ENCODE data around the gene UGDH. TPM values are rescaled to one million over a fixed set of nuclear protein-coding genes. Genes with fewer than 3 reads are reported as not detected.

Gene UGDH
- total RNA-seq, 1 experiment from 2014 or later = 53.4 TPM

DNA sequence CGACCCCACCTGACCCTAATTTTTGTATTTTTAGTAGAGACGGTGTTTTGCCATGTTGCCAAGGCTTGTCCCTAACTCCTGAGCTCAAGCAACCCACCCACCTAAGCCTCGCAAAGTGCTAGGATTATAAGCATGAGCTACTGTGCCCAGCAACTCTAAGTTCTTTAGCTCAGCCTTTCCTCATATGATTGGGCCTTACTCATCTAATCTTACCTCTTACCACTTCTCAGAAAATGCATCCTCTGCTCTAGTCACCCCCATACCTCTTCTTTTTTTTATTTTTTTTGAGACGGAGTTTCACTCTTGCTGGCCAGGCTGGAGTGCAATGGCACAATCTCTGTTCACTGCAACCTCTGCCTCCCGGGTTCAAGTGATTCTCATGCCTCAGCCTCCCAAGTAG is 35.6 kb upstream of the UGDH start:
- peaks cover 6% of the 10 kb centered on the region; the same call in 1 of the 2 replicates for H3K4me1 ChIP-seq (ENCODE audit: insufficient read depth, low read length)
- no peak overlapping the region for H2AFZ ChIP-seq (ENCODE audit: low read length)
- H3K9me3 ChIP-seq (ENCODE audit: low read length) = no peaks in the 10 kb centered on the region
- no peaks in the 10 kb centered on the region for H4K20me1 ChIP-seq (ENCODE audit: low read length)
- H3K9ac ChIP-seq (ENCODE audit: low read length) = no peak overlapping the region
- no peak overlapping the region for H3K4me3 ChIP-seq (ENCODE audit: low read length)
- no peaks in the 10 kb centered on the region for H3K36me3 ChIP-seq (ENCODE audit: low read depth, low read length)
- DNase-seq = no peak
- H3K27ac ChIP-seq (ENCODE audit: low read length) = no peak overlapping the region
- POLR2A ChIA-PET (ENCODE audit: unreplicated experiment) = no interaction called here
- TF ChIP-seq EZH2 (IDR thresholded peaks at IDR 0.05; ENCODE audit: low read length, unreplicated experiment) = no peak
- intact Hi-C loops (cut with micrococcal nuclease) = no loop called here
- H3K9me2 ChIP-seq (replicated peaks; ENCODE audit: low read length) = no peaks in the 10 kb centered on the region
- no peaks in the 10 kb centered on the region for H3K79me2 ChIP-seq (ENCODE audit: low read length)
- no peaks in the 10 kb centered on the region for H3F3A ChIP-seq (ENCODE audit: low read length, unreplicated experiment)
- H3K4me2 ChIP-seq (ENCODE audit: low read length) = no peak overlapping the region
- no peak for ATAC-seq
- no TSS peak for BruUV-seq (replicated peaks)
- no peaks in the 10 kb centered on the region for H3K27me3 ChIP-seq (ENCODE audit: low read length)
- CTCF ChIA-PET = no interaction called here

DNA sequence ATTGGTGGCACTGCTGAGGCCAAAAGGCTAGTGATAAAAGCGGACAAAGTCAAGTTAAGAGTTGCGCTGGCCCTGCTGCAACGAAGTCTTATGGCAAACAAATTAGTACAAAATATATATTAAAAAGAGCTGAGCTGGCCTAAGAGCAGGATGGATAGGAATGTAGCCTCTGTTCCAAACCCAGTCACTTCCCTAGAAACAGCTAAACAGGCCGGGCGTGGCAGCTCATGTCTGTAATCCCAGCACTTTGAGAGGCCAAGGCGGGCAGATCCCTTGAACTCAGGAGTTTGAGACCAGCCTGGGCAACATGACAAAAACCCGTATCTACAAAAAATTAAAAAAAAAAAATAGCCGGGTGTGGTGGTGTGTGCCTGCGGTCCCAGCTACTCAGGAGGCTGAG is 32.4 kb upstream of the UGDH start:
- no TSS peak for BruUV-seq (replicated peaks)
- ChIA-PET POLR2A (ENCODE audit: unreplicated experiment) (interaction anchor here (0.6 kb wide), 1 partner anchor 32 kb away, joined by 5 read pairs; the partner anchor contains the start of gene UGDH), CTCF (no interaction called here)
- no peak for TF ChIP-seq EZH2phosphoT487 (IDR thresholded peaks at IDR 0.05; ENCODE audit: borderline replicate concordance, low read length)
- TF ChIP-seq, protein P1, sequence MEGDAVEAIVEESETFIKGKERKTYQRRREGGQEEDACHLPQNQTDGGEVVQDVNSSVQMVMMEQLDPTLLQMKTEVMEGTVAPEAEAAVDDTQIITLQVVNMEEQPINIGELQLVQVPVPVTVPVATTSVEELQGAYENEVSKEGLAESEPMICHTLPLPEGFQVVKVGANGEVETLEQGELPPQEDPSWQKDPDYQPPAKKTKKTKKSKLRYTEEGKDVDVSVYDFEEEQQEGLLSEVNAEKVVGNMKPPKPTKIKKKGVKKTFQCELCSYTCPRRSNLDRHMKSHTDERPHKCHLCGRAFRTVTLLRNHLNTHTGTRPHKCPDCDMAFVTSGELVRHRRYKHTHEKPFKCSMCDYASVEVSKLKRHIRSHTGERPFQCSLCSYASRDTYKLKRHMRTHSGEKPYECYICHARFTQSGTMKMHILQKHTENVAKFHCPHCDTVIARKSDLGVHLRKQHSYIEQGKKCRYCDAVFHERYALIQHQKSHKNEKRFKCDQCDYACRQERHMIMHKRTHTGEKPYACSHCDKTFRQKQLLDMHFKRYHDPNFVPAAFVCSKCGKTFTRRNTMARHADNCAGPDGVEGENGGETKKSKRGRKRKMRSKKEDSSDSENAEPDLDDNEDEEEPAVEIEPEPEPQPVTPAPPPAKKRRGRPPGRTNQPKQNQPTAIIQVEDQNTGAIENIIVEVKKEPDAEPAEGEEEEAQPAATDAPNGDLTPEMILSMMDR (conservative IDR thresholded peaks at IDR 0.05; ENCODE audit: low read depth, low read length) = no peak
- no peak for TF ChIP-seq EZH2 (IDR thresholded peaks at IDR 0.05; ENCODE audit: low read length, unreplicated experiment)
- Histone ChIP-seq H3K36me3 (ENCODE audit: low read depth, low read length) (no peaks in the 10 kb centered on the region), H3K79me2 (ENCODE audit: low read length) (no peaks in the 10 kb centered on the region), H3K9me3 (ENCODE audit: low read length) (no peaks in the 10 kb centered on the region), H3K9ac (ENCODE audit: low read length) (no peak overlapping the region), H3K27me3 (ENCODE audit: low read length) (no peaks in the 10 kb centered on the region), H2AFZ (ENCODE audit: low read length) (no peak overlapping the region), H4K20me1 (ENCODE audit: low read length) (no peaks in the 10 kb centered on the region), H3K27ac (ENCODE audit: low read length) (no peak overlapping the region), H3K4me2 (ENCODE audit: low read length) (no peak overlapping the region), H3K4me1 (ENCODE audit: insufficient read depth, low read length) (no peaks in the 10 kb centered on the region), H3K9me2 (replicated peaks; ENCODE audit: low read length) (no peaks in the 10 kb centered on the region), H3F3A (ENCODE audit: low read length, unreplicated experiment) (no peaks in the 10 kb centered on the region), H3K4me3 (ENCODE audit: low read length) (no peak overlapping the region)
- DNase-seq (no peak), ATAC-seq (0 out of 2 replicates have a peak, but pooled peaks have one; percentile 27)
- intact Hi-C loops (cut with micrococcal nuclease) = no loop called here

DNA sequence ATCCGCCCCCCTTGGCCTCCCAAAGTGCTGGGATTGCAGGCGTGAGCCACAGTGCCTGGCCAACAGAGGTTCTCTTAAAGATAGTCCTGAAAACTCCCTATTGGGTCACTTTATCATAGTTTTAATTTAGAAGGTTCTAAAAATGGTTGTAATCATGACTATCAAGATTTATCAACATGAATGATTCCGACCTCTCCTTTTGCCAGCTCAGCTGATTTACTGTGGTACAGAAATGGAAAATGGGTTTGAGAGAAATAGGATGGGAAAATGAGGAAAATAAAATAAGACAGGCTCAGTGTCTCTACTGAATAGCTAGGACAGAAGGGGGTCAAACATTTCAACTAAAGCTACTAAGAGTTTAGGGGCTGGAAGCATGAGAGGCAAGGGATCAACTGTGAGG is 28.2 kb upstream of the UGDH start:
- CTCF ChIA-PET = no interaction called here
- H3K9ac ChIP-seq (ENCODE audit: low read length) = no peak overlapping the region
- H3K27ac ChIP-seq (ENCODE audit: low read length) = no peak overlapping the region
- no peaks in the 10 kb centered on the region for H3K9me2 ChIP-seq (replicated peaks; ENCODE audit: low read length)
- no peaks in the 10 kb centered on the region for H3F3A ChIP-seq (ENCODE audit: low read length, unreplicated experiment)
- H3K4me3 ChIP-seq (ENCODE audit: low read length) = no peak overlapping the region
- no peaks in the 10 kb centered on the region for H3K27me3 ChIP-seq (ENCODE audit: low read length)
- H4K20me1 ChIP-seq (ENCODE audit: low read length) = no peaks in the 10 kb centered on the region
- TF ChIP-seq, protein P1 (conservative IDR thresholded peaks at IDR 0.05; ENCODE audit: low read depth, low read length) = no peak
- TF ChIP-seq EZH2 (IDR thresholded peaks at IDR 0.05; ENCODE audit: low read length, unreplicated experiment) (no peak), EZH2phosphoT487 (IDR thresholded peaks at IDR 0.05; ENCODE audit: borderline replicate concordance, low read length) (no peak)
- H3K4me1 ChIP-seq (ENCODE audit: insufficient read depth, low read length) = no peaks in the 10 kb centered on the region
- POLR2A ChIA-PET (ENCODE audit: unreplicated experiment) = no interaction called here
- no TSS peak for BruUV-seq (replicated peaks)
- no peak for DNase-seq
- H3K79me2 ChIP-seq (ENCODE audit: low read length) = no peaks in the 10 kb centered on the region
- H3K9me3 ChIP-seq (ENCODE audit: low read length) = no peaks in the 10 kb centered on the region
- no peak overlapping the region for H2AFZ ChIP-seq (ENCODE audit: low read length)
- no peaks in the 10 kb centered on the region for H3K36me3 ChIP-seq (ENCODE audit: low read depth, low read length)
- no peak for ATAC-seq
- H3K4me2 ChIP-seq (ENCODE audit: low read length) = no peak overlapping the region
- intact Hi-C loops (cut with micrococcal nuclease) = no loop called here

Measured in PC-3 (cell line).